Right lobe of liver (tissue), 4 donors: Measurements from ENCODE around the gene ITSN1.

ENCODE experiments used
- POLR2A ChIP-seq: fragments of 450-650 bp; IDR thresholded peaks from one replicate; pipeline ENCODE4 v1.6.1; 2017; ENCODE audit warnings: antibody characterized with exemption, mild to moderate bottlenecking
- TF ChIP-seq, protein P1 (sequence below), 4 donors: fragments of 200-600 bp in 3 of 4; fragments of 450-650 bp in 1 of 4; IDR thresholded peaks; one replicate each; pipeline versions ENCODE4 v1.5.1 to v1.8.0; 2016 to 2022; ENCODE audit warnings: antibody characterized with exemption in 4 of 4, mild to moderate bottlenecking in 2 of 4
- donor health status: DM: no; HTN: no; CAD: no.
- donor health status: DM: no; HTN: no; CAD: no.
- donor health status: DM: no; HTN: yes; CAD: no.

DNA sequence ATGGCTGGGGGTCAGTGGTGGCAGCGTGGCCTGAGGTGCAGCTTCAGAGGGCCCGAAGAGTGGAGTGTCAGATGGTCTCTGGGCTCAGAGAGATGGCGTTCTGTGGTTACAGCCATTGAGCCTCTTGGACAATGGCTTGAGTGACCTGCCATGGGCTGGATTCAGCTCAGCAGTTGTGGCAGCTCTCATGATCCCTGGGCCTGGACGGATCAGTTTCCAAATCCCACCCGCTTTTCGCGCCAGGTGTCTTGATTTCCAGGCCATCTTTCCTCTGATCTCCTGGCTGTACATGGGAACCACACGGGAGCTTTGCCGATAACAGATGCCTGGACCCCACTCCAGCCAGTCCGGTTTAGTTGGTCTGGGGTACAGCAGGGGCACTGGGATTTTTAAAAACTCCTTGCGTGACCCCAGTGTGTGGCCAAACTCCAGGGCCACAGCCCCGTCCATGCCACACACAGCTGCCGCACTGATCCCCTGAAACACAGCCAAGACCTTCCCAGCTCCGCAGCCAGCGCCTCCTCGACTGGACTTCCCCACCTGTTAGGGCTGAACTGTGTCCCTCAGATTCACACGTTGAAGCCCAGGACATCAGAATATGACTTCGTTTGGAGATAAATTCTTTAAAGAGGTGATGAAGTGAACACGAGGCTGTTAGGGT, 205.4 kb downstream of the ITSN1 start:
- TF ChIP-seq POLR2A, result no peak
- TF ChIP-seq, protein P1, sequence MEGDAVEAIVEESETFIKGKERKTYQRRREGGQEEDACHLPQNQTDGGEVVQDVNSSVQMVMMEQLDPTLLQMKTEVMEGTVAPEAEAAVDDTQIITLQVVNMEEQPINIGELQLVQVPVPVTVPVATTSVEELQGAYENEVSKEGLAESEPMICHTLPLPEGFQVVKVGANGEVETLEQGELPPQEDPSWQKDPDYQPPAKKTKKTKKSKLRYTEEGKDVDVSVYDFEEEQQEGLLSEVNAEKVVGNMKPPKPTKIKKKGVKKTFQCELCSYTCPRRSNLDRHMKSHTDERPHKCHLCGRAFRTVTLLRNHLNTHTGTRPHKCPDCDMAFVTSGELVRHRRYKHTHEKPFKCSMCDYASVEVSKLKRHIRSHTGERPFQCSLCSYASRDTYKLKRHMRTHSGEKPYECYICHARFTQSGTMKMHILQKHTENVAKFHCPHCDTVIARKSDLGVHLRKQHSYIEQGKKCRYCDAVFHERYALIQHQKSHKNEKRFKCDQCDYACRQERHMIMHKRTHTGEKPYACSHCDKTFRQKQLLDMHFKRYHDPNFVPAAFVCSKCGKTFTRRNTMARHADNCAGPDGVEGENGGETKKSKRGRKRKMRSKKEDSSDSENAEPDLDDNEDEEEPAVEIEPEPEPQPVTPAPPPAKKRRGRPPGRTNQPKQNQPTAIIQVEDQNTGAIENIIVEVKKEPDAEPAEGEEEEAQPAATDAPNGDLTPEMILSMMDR (IDR thresholded peaks at IDR 0.05), result no peak
